AG09319 (cell line): ENCODE measurements around the gene NR1H2.
"Not testable (repeated sequence)": the region's sequence is repeated elsewhere in the genome, so short reads cannot be mapped to it uniquely, and the experiment has no call there.

Experiments used
- DNase-seq: peaks from one replicate; pipeline ENCODE4 v3.0.0-alpha.2; 2010; ENCODE audit warnings: low read depth; ENCODE audit errors: extremely low read depth
- CTCF ChIP-seq: IDR thresholded peaks from 2 replicates; pipeline ENCODE4 v1.5.1; 2011; ENCODE audit warnings: low read depth, mild to moderate bottlenecking, inconsistent platforms, low read length, moderate library complexity

NR1H2 gene

GRCh38 chr19:50376166-50377050, at the start of gene NR1H2:
Gene NR1H2, plus strand, starts transcription at chr19:50376457. Its CDS starts 1,149 bp downstream, at chr19:50377606.
- DNase-seq = peak; percentile 95
- TF ChIP-seq CTCF = no peak

- DNase-seq = no peak
- no peak for TF ChIP-seq CTCF
These were observed 49.2 kb upstream of the NR1H2 start for GRCh38 chr19:50327013-50327412.

DNA sequence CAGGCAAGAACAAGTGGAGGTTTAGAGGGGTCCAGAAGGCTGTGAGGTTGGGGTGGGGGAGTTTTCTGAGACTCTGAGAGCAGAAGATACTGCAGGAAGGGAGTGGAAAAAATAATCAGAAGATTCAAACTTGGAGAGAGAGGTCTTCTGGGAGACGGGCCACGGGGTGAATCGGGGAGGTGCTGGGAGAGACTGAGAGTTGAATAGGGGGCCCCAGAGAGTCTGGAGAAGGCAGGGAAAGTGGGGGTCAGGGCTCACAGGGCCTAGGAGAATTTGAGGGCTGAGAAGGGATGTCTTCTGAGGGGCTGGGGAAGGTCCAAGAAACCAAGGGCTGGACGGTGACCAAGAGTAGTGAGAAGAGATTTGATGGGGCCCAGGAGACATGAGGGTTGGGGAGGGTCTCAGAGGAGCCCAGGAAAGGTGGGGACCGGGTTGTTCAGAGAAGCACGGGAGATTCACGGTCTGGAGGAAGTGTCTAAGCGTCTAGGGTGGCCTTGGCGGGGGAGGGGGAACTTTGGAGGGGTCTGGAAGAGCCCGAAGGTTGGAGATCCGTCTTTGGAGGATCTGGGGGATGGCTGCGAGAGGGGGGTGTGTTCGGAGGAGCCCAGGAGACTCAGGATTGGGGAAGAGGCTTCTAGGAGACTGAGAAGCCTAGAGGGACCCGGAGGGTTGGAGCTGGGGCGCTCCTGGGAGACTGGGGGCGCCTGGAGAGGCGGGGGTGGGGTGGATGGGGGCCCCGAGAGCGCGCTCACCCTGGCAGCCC, 48.6 kb upstream of the NR1H2 start:
- no peak for TF ChIP-seq CTCF
- DNase-seq = no peak

GRCh38 chr19:50328224-50328872, 47.9 kb upstream of the NR1H2 start:
- no peak for DNase-seq
- no peak for TF ChIP-seq CTCF

- TF ChIP-seq CTCF = no peak
- DNase-seq = no peak
These were observed 47.4 kb upstream of the NR1H2 start for GRCh38 chr19:50328873-50329145.

- DNase-seq = peak; percentile 80
- no peak for TF ChIP-seq CTCF
These were observed 46.9 kb upstream of the NR1H2 start, which contains the start of gene KCNC3 for GRCh38 chr19:50329146-50329925. Gene KCNC3, minus strand, starts transcription at chr19:50329377. Its CDS starts 295 bp downstream, at chr19:50329082.

DNA sequence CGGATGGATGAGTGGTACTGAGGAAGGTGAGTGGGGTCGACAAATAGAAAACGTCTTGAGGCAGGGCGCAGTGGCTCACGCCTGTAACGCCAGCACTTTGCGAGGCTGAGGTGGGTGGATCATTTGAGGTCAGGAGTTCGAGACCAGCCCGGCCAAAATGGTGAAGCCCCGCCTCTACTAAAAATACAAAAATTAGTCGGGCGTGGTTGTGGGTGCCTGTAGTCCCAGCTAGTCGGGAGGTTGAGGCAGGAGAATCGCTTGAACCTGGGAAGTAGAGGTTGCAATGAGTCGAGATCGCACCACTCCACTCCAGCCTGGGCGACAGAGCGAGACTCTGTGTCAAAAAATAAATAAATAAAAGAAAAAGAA, 46.3 kb upstream of the NR1H2 start:
- DNase-seq = not testable (repeated sequence)
